OCI-LY3 (cell line): ENCODE data around the gene SPATA46.

Source experiments
- CTCF ChIP-seq: fragments of 200-600, 300-600 bp; sonication (generic); IDR thresholded peaks from 2 replicates; pipeline ENCODE4 v1.5.1; 2014; ENCODE audit warnings: antibody characterized with exemption, low read length, low read depth
- EZH2phosphoT487 ChIP-seq: fragments of 200-600 bp; shearing (Covaris generic); IDR thresholded peaks from 2 replicates; pipeline ENCODE4 v1.6.1; 2018; ENCODE audit warnings: antibody characterized with exemption, mixed run types, low read depth

- no peak for TF ChIP-seq EZH2phosphoT487
- no peak for TF ChIP-seq CTCF
These were observed 12.6 kb upstream of the SPATA46 start for GRCh38 chr1:162389021-162389818.
